Measurements from ENCODE around the gene PITPNB. TPM values are rescaled to one million over a fixed set of nuclear protein-coding genes. Genes with fewer than 3 reads are reported as not detected.

Gene PITPNB
- total RNA-seq, 1 experiment from 2014 or later: 135 TPM

- no peak overlapping the region for H3K27ac ChIP-seq (ENCODE audit: low read depth, low read length, poor library complexity, severe bottlenecking)
- intact Hi-C loops (cut with micrococcal nuclease; ENCODE audit: unreplicated experiment): no loop called here
- ChIA-PET CTCF (no interaction called here), POLR2A (ENCODE audit: low non-redundant PET) (no interaction called here)
- TF ChIP-seq CTCF (conservative IDR thresholded peaks at IDR 0.05; ENCODE audit: low read depth, low read length): no peak
- no peak for TF ChIP-seq EZH2 (IDR thresholded peaks at IDR 0.05; ENCODE audit: borderline replicate concordance, low read depth, low read length, poor library complexity, severe bottlenecking)
- no TSS peak for BruUV-seq (replicated peaks)
- H3K36me3 ChIP-seq (ENCODE audit: insufficient read depth, low read length, poor library complexity, severe bottlenecking): peaks cover 7% of the 10 kb centered on the region
- H3K9me3 ChIP-seq (ENCODE audit: low read depth, low read length, poor library complexity, severe bottlenecking): no peaks in the 10 kb centered on the region
- no peaks in the 10 kb centered on the region for H3K27me3 ChIP-seq (replicated peaks; ENCODE audit: insufficient read depth, low read depth, low read length, poor library complexity)
- H3K4me1 ChIP-seq (ENCODE audit: insufficient read depth, low read length, poor library complexity, severe bottlenecking): peaks cover 59% of the 10 kb centered on the region
- DNase-seq (ENCODE audit: low spot score): no peak
- no peak overlapping the region for H3K4me3 ChIP-seq (ENCODE audit: low read depth, low read length, poor library complexity, severe bottlenecking)
Observed at GRCh38 chr22:27846910-27847309, 72.1 kb downstream of the PITPNB start.

GRCh38 chr22:27846248-27846757 is 72.8 kb downstream of the PITPNB start:
- Histone ChIP-seq H3K4me1 (ENCODE audit: insufficient read depth, low read length, poor library complexity, severe bottlenecking) (peaks cover 56% of the 10 kb centered on the region), H3K27me3 (replicated peaks; ENCODE audit: insufficient read depth, low read depth, low read length, poor library complexity) (no peaks in the 10 kb centered on the region), H3K36me3 (ENCODE audit: insufficient read depth, low read length, poor library complexity, severe bottlenecking) (peaks cover 7% of the 10 kb centered on the region), H3K9me3 (ENCODE audit: low read depth, low read length, poor library complexity, severe bottlenecking) (no peaks in the 10 kb centered on the region), H3K4me3 (ENCODE audit: low read depth, low read length, poor library complexity, severe bottlenecking) (no peak overlapping the region), H3K27ac (ENCODE audit: low read depth, low read length, poor library complexity, severe bottlenecking) (no peak overlapping the region)
- ChIA-PET POLR2A (ENCODE audit: low non-redundant PET) (no interaction called here), CTCF (no interaction called here)
- no TSS peak for BruUV-seq (replicated peaks)
- intact Hi-C loops (cut with micrococcal nuclease; ENCODE audit: unreplicated experiment): no loop called here
- no peak for DNase-seq (ENCODE audit: low spot score)
- TF ChIP-seq EZH2 (IDR thresholded peaks at IDR 0.05; ENCODE audit: borderline replicate concordance, low read depth, low read length, poor library complexity, severe bottlenecking): no peak
- no peak for TF ChIP-seq CTCF (conservative IDR thresholded peaks at IDR 0.05; ENCODE audit: low read depth, low read length)

GRCh38 chr22:27845644-27846043 is 73.4 kb downstream of the PITPNB start:
- H3K9me3 ChIP-seq (ENCODE audit: low read depth, low read length, poor library complexity, severe bottlenecking): no peaks in the 10 kb centered on the region
- no TSS peak for BruUV-seq (replicated peaks)
- no peaks in the 10 kb centered on the region for H3K27me3 ChIP-seq (replicated peaks; ENCODE audit: insufficient read depth, low read depth, low read length, poor library complexity)
- no peak for DNase-seq (ENCODE audit: low spot score)
- POLR2A ChIA-PET (ENCODE audit: low non-redundant PET): no interaction called here
- intact Hi-C loops (cut with micrococcal nuclease; ENCODE audit: unreplicated experiment): no loop called here
- TF ChIP-seq CTCF (conservative IDR thresholded peaks at IDR 0.05; ENCODE audit: low read depth, low read length) (no peak), EZH2 (IDR thresholded peaks at IDR 0.05; ENCODE audit: borderline replicate concordance, low read depth, low read length, poor library complexity, severe bottlenecking) (no peak)
- peaks cover 7% of the 10 kb centered on the region for H3K36me3 ChIP-seq (ENCODE audit: insufficient read depth, low read length, poor library complexity, severe bottlenecking)
- CTCF ChIA-PET: no interaction called here
- H3K4me3 ChIP-seq (ENCODE audit: low read depth, low read length, poor library complexity, severe bottlenecking): no peak overlapping the region
- H3K4me1 ChIP-seq (ENCODE audit: insufficient read depth, low read length, poor library complexity, severe bottlenecking): peaks cover 50% of the 10 kb centered on the region
- no peak overlapping the region for H3K27ac ChIP-seq (ENCODE audit: low read depth, low read length, poor library complexity, severe bottlenecking)
